NT2/D1 (cell line): ENCODE data around the gene LGALS1.

Experiments
- SUZ12 ChIP-seq: IDR thresholded peaks from 2 replicates; pipeline ENCODE4 v1.6.1; 2011; ENCODE audit not compliant: insufficient read length, insufficient read depth; ENCODE audit errors: extremely low read depth
- YY1 ChIP-seq: IDR thresholded peaks from 2 replicates; pipeline ENCODE4 v1.6.1; 2011; ENCODE audit not compliant: insufficient read length, insufficient read depth
- ZNF274 ChIP-seq: IDR thresholded peaks from 2 replicates; pipeline ENCODE4 v1.6.1; 2011; ENCODE audit warnings: mild to moderate bottlenecking, low read depth, low read length

DNA sequence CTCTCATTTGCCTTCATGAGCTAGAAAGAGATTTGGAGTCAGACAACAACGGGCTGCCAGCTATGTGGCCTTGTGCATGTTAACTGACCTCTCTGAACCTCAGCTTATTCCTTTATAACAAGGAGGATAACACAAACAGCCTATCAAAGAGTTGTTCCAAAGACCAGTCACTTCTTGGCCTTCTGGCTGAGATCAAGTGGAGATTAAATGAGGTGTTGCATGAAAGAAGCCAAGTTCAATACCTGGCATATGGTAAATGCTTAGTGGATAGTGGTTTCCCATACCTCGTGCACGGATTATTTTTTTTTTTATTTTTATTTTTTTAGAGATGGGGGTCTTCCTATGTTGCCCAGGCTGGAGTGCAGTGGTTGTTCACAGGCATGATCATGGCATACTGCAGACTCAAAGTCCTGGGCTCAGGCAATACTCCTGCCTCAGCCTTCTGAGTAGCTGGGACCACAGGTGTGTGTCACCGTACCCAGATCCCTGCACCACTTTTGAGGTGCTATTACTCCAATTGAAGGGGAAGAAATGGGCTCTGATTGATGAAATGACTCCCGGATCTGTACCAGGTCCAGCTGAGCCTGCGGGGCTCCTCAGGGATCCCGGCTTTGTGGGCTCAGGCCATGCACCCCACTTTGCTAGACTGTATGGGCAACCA is 4.9 kb downstream of the LGALS1 start:
- TF ChIP-seq YY1 (no peak), ZNF274 (no peak), SUZ12 (no peak)
